ENCODE results near the gene EPHB2.

DNA sequence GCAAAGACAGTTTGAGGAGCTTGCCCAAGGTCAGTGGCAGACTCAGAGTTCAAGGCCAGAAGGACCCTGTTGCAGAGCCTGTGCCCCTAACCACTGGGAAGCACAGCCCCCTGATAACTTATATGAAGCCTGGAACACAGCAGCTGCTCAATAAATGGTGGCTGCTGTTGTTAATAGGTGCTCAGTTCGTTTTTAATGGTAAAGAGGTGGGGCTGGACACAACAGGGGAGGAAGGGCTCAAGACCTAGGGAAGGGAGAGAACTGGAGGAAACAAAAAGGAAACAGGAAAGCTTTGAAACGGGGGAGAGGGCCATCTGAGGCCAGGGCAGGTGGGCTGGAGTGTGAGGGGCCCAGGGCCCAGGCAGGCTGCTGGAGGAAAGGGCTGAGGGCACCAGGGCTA lies 136.6 kb downstream of the EPHB2 start:
- TF ChIP-seq, protein P1, sequence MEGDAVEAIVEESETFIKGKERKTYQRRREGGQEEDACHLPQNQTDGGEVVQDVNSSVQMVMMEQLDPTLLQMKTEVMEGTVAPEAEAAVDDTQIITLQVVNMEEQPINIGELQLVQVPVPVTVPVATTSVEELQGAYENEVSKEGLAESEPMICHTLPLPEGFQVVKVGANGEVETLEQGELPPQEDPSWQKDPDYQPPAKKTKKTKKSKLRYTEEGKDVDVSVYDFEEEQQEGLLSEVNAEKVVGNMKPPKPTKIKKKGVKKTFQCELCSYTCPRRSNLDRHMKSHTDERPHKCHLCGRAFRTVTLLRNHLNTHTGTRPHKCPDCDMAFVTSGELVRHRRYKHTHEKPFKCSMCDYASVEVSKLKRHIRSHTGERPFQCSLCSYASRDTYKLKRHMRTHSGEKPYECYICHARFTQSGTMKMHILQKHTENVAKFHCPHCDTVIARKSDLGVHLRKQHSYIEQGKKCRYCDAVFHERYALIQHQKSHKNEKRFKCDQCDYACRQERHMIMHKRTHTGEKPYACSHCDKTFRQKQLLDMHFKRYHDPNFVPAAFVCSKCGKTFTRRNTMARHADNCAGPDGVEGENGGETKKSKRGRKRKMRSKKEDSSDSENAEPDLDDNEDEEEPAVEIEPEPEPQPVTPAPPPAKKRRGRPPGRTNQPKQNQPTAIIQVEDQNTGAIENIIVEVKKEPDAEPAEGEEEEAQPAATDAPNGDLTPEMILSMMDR (IDR thresholded peaks at IDR 0.05; ENCODE audit: low read depth, low read length) = no peak
- TF ChIP-seq MYC (IDR thresholded peaks at IDR 0.05; ENCODE audit: low read depth, low read length) (no peak), POLR2A (IDR thresholded peaks at IDR 0.05; ENCODE audit: extremely low read depth, insufficient read length) (no peak)
